IPS-15b (cell line): Measurements from ENCODE around the gene INTS1.
A peak's percentile ranks its signal among the peaks of the same experiment; 100 is the strongest.

Source experiments
- H3K27me3 ChIP-seq: one replicate; pipeline ENCODE4 v1.6.1; 2013; ENCODE audit warnings: low read length; ENCODE audit not compliant: control insufficient read depth, insufficient read depth
- H3K36me3 ChIP-seq: one replicate; pipeline ENCODE4 v1.6.1; 2013; ENCODE audit warnings: low read length; ENCODE audit not compliant: control insufficient read depth, insufficient read depth
- H3K4me1 ChIP-seq: one replicate; pipeline ENCODE4 v1.6.1; 2013; ENCODE audit warnings: mild to moderate bottlenecking, low read length; ENCODE audit not compliant: control insufficient read depth, insufficient read depth
- H3K4me3 ChIP-seq: one replicate; pipeline ENCODE4 v1.5.1; 2013; ENCODE audit warnings: low read depth, low read length
- H3K9ac ChIP-seq: one replicate; pipeline ENCODE4 v1.6.1; 2013; ENCODE audit warnings: low read depth, mild to moderate bottlenecking, low read length
- H3K9me3 ChIP-seq: one replicate; pipeline ENCODE4 v1.6.1; 2013; ENCODE audit warnings: mild to moderate bottlenecking, low read length; ENCODE audit not compliant: control insufficient read depth, insufficient read depth

INTS1 gene

DNA sequence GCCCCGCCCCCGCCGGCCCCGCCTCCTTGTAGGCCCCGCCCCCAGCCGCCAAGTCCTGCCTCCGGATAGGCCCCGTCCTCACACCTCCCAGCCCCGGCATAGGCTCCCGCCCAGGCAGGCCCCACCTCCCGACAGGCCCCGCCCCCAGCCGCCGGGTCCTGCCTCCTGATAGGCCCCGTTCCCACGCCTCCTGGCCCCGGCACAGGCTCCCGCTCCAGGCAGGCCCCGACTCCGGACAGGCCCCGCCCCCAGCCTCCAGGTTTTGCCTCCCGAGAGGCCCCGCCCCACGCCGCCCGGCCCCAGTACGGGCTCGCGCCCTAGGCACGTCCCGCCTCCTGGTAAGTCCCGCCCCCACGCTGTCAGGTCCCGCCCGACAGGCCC lies 44.7 kb downstream of the INTS1 start:
- no peaks in the 10 kb centered on the region for H3K27me3 ChIP-seq
- no peak overlapping the region for H3K4me3 ChIP-seq
- no peaks in the 10 kb centered on the region for H3K4me1 ChIP-seq
- H3K36me3 ChIP-seq, result no peaks in the 10 kb centered on the region
- no peaks in the 10 kb centered on the region for H3K9me3 ChIP-seq
- no peak overlapping the region for H3K9ac ChIP-seq

DNA sequence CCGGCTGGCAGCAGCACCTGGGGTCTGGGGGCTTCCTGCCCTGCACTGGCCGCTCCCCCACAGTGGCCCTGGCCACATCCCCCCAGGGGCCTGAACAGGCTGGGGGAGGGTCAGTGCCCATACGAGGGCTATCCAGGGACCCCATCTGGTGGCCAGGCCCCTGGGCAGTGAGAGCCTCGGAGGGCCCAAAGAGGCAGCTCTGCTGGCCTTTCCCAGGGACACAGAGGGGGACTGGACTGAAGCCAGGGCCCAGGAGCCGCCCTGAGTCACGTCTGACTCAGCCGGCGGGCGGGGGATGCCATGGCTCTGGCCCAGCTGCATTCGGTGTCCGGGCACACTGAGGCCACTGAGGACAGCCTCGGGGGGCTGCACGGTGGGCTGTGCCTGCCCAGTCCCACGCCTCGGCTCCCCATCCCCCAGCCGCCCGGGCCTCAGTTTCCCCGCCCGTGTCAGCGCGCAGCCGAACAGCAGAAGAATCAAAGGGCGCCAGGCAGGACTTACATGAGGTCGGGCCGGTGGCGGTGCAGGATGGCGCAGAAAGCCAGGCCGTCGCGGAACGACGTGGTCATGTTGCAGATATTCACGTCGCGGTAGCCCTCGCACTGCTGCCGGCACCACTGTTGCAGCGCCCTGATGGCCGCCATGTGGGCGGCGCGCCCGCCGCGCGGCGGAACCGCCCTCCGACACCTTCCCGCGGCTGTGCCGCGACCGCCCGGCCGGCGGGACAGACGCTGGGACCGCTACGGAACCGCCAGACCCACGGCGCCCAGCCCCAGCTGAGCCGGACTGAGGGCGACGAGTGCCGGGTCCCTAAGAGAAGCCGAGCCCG lies 45.3 kb downstream of the INTS1 start, which contains the start of gene MICALL2:
MICALL2 (minus strand) TSS at position 788 of the 829 bp plus-strand sequence; CDS start at position 644, 144 bp downstream.
- Histone ChIP-seq H3K4me1 (no peaks in the 10 kb centered on the region), H3K36me3 (no peaks in the 10 kb centered on the region), H3K27me3 (no peaks in the 10 kb centered on the region), H3K9ac (peak within 1 kb of the TSS; percentile 37), H3K4me3 (peak within 1 kb of the TSS; percentile 66), H3K9me3 (no peaks in the 10 kb centered on the region)

DNA sequence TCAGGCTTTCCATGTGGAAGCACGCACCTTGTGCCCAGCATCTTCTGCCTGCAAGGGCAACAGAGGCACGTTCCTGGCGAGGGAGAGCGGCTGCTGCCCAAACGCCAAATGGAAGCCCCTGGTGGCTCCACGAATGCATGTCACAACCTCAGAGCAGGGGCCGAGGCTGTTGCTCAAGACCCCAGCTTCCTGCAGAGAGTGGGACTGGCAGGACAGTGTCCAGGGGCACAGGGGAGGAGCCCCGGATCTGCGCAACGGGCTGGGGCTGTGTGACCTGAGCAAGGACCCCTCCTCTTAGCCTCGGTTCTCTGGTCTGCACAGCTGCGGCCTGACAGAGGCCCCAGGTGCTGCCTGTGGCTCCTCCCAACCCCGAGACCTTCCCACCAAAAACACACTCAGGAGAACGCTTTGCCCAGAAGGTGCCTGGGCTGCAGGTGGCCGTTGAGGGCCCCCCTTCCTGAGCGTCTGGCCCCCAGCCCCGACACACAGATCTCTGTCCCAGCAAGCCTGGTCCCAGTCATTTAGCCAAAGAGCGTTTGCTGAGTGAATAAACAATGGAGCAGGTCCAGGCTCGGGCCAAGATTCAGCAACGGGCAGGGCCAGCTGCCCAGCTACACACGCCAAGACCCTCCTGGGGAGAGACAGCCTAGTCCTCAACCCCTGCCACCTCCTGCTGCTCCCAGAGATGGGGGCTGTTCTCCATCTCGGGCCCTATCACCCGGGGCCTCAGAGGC lies 46.1 kb downstream of the INTS1 start:
- H3K4me1 ChIP-seq, result no peaks in the 10 kb centered on the region
- no peaks in the 10 kb centered on the region for H3K27me3 ChIP-seq
- peak overlapping the region; percentile 24 for H3K9ac ChIP-seq
- H3K4me3 ChIP-seq, result peak overlapping the region; percentile 66
- H3K9me3 ChIP-seq, result no peaks in the 10 kb centered on the region
- H3K36me3 ChIP-seq, result no peaks in the 10 kb centered on the region

DNA sequence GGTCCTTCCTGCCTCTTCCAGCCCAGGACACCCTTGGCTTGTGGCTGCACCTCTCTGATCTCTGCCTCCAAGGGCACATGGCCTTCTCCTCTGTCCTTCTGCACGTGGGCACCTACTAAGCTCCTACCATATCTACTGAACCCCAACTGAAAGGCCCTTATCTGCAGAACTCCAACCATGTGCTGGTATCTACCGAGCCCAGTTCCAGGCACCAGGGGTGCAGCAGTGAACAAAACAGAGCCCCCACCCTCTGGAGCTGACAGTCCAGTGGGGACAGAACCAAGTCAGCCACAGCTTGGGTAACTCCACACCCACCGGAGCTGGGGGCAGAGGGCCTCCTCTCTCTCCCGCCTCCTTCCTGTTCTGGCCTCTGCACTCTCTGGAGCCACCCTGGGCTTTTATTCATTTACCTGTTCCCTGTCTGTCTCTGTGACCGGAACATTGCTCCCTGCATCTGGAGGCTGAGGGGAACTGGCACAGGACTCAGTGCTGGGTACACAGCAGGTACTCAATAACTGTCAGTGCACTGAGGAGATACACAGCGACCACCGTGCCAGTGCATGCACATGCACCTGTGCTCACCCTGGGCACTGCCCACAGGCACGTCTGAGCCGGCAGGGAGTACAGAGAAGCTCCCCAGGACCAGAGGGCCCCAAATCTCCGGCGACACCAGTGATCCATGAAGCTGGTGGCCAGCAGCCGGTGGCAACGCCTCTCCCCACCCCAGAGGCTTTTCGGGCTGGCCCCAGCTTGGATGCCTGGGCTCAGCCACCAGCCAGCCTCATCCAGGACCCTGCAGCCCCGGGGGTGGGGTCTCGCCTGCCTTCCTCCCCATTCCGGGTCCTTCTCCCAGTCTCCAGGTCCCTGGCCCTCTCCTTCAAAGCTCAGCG lies 46.9 kb downstream of the INTS1 start:
- H3K27me3 ChIP-seq, result no peaks in the 10 kb centered on the region
- H3K36me3 ChIP-seq, result no peaks in the 10 kb centered on the region
- H3K9me3 ChIP-seq, result no peaks in the 10 kb centered on the region
- H3K4me1 ChIP-seq, result no peaks in the 10 kb centered on the region
- H3K9ac ChIP-seq, result no peak overlapping the region
- H3K4me3 ChIP-seq, result no peak overlapping the region

DNA sequence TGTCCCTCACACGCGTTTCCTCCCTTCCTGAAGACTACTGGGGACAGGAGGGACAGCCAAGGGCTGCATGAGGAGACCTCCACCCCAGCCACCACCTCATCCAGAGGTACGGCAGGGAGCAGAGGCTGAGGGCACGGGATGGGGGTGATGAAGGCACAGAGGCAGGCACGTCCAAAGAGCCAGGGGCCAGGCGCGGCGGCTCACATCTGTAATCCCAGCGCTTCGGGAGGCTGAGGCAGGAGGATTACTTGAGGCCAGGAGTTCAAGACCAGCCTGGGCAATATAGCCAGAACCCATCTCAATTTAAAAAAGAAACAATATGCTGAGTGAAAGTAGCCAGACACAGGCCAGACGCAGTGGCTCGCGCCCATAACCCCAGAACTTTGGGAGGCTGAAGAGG lies 48.2 kb downstream of the INTS1 start:
- H3K9me3 ChIP-seq, result no peaks in the 10 kb centered on the region
- no peaks in the 10 kb centered on the region for H3K27me3 ChIP-seq
- no peak overlapping the region for H3K4me3 ChIP-seq
- H3K9ac ChIP-seq, result peak overlapping the region; percentile 12
- H3K36me3 ChIP-seq, result no peaks in the 10 kb centered on the region
- no peaks in the 10 kb centered on the region for H3K4me1 ChIP-seq

DNA sequence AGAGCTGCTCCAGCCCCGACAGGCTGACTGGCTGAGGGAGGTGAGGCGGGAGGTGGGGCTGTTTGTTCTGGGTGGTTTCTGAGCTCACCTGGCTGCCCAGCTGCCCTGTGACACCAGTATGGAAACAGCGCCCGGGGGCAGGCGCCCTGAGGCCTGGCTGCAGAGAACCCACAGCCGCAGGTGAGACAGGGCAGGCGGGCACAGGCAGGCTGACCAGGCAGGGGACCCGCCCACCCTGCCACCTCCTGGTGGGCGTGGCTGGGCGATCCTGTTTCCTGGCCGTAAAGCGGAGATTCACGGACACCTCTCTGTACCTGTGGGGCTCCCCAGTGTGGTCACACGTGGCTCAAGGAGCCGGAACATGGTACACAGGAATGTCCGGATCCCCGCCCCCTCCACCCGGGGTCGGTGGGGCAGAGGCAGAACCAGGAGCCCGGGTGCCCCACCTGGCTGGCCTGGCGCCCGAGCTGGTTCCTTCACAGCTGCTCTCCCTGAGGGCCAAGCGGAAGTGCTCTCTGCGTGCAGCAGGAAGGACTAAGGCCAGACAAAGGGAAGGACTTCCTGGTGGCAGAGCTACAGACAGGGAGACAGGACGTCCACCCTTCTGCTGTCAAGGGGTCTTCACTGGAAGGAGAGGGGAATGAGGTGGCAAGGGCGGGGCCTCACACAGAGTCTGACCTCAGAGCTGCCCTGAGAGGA lies 48.8 kb downstream of the INTS1 start:
- no peaks in the 10 kb centered on the region for H3K27me3 ChIP-seq
- H3K4me3 ChIP-seq, result no peak overlapping the region
- peak overlapping the region; percentile 12 for H3K9ac ChIP-seq
- peaks cover 3% of the 10 kb centered on the region for H3K36me3 ChIP-seq
- no peaks in the 10 kb centered on the region for H3K9me3 ChIP-seq
- H3K4me1 ChIP-seq, result no peaks in the 10 kb centered on the region

DNA sequence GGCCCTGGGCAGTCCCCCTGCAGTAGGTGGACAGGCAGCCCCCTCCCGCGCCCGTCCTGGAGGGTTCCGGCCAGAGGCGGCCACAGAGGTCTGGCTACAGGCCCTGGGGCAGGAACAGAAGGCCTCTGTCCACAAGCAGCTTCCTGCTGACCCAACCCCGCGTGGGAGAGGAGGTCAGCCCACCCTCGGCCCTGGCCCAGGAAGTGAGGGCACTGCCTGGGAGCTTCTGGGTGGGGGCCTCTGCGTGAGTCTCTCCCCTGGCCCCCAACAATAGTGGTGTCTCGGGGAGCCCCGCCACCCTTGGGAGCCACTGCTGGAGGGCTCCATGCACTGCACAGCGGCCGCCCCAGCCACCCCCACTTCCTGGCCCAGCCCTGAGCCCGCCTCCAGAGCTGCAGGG lies 49.6 kb downstream of the INTS1 start:
- Histone ChIP-seq H3K9ac (no peak overlapping the region), H3K4me3 (no peak overlapping the region), H3K9me3 (no peaks in the 10 kb centered on the region), H3K4me1 (no peaks in the 10 kb centered on the region), H3K36me3 (peaks cover 3% of the 10 kb centered on the region), H3K27me3 (no peaks in the 10 kb centered on the region)

DNA sequence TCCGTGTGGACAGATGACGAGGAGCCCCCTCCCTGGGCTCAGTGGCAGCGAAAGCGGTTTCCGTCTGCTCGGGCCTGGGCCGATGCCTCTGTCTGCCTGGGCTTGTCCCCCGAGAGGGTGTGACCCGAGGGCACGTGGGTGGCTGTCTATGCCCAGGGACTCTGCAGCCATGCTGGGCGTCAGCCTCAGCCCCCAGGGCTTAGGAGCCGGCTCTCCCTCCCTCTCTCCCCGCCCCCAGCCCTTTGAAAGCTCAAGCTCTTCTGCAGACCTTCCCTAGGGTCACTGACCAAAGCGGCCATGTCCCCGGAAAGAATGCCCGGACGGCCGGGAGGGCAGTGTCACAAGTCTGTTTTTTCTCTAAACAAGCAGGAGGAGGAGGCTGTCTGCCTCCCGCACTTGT lies 52.0 kb downstream of the INTS1 start:
- H3K27me3 ChIP-seq, result no peaks in the 10 kb centered on the region
- H3K4me3 ChIP-seq, result no peak overlapping the region
- no peaks in the 10 kb centered on the region for H3K9me3 ChIP-seq
- H3K9ac ChIP-seq, result no peak overlapping the region
- no peaks in the 10 kb centered on the region for H3K4me1 ChIP-seq
- H3K36me3 ChIP-seq, result peaks cover 3% of the 10 kb centered on the region

DNA sequence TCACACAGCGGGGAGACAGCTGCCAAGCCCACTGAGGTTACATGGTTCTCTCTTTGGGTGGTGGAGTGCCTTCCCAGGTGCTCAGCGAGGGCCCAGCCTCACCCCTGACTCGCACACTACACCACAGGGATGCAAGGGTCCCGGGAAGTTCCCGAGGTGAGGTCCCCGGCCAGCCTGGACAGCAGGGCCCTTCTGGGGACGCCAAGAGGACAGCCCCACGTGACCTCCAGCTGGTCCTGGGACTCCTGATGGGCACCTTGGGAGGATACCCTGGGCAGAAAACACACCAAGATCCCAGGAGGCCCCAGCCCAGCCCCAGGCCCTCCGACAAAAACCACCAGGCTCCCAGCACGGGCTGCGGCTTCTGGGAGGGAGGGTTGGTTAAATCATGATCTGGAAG lies 53.2 kb downstream of the INTS1 start:
- H3K9me3 ChIP-seq, result no peaks in the 10 kb centered on the region
- H3K27me3 ChIP-seq, result no peaks in the 10 kb centered on the region
- peaks cover 3% of the 10 kb centered on the region for H3K36me3 ChIP-seq
- no peaks in the 10 kb centered on the region for H3K4me1 ChIP-seq
- no peak overlapping the region for H3K9ac ChIP-seq
- no peak overlapping the region for H3K4me3 ChIP-seq

DNA sequence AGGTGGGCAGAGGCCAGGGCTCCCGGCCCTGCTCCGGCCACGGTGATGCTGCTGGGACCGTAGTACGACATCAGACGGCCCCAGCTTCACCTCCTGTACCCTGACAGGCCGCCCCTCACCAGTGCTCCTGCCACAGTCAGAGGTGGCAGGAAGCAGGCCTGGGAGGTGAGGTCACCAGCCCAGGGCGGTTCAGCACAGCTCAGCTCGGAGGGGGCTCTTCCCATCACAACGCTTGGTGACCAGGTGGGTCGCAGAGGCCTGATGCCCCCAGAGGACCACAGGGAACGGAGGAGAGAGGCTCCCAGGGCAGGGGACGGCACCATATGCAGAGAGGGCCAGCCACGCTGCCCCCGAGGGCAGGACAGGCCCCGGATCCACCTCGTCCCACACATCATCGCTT lies 53.8 kb downstream of the INTS1 start:
- Histone ChIP-seq H3K9me3 (no peaks in the 10 kb centered on the region), H3K4me3 (no peak overlapping the region), H3K27me3 (no peaks in the 10 kb centered on the region), H3K36me3 (peaks cover 3% of the 10 kb centered on the region), H3K9ac (peak overlapping the region; percentile 47), H3K4me1 (no peaks in the 10 kb centered on the region)

DNA sequence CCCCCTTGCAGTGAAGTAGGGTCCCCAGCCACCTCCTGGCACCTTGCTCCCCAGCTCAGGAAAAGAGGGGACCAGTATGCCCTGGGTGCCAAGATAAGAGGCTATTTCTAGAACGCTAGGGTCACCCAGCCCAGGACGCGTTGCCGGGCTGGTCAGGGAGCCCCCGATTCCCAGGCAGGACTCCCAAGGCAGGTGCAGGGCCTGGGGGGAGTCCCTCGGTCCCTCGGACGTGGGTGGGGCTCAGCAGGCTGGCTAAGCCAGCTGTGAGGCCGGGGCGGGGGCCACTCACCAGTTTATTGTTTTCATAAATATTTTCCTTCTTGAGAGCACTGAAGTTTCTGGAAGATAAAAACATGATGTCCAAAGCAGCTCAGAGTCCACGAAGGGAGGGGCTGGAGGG lies 54.2 kb downstream of the INTS1 start:
- peaks cover 3% of the 10 kb centered on the region for H3K36me3 ChIP-seq
- no peaks in the 10 kb centered on the region for H3K9me3 ChIP-seq

More for the DNA sequence above, 54.2 kb downstream of the INTS1 start:
- H3K27me3 ChIP-seq, result no peaks in the 10 kb centered on the region
- H3K9ac ChIP-seq, result no peak overlapping the region
- no peak overlapping the region for H3K4me3 ChIP-seq
- no peaks in the 10 kb centered on the region for H3K4me1 ChIP-seq
